Erythroblast (primary cell): ENCODE results near the gene ACRBP.

Experiments
- GATA1 ChIP-seq: IDR thresholded peaks from 2 replicates; pipeline ENCODE4 v1.6.1; 2011; ENCODE audit warnings: low read depth, mild to moderate bottlenecking, control low read depth, low read length, moderate library complexity
- POLR2A ChIP-seq: IDR thresholded peaks from 2 replicates; pipeline ENCODE4 v1.6.1; 2011; ENCODE audit warnings: mild to moderate bottlenecking, low read length

- TF ChIP-seq POLR2A (no peak), GATA1 (no peak)
Observed at GRCh38 chr12:6646276-6647082, 753 bp downstream of the ACRBP start.
